ENCODE data around the gene SART3.

SART3 gene

GRCh38 chr12:108510836-108511235 lies 50.1 kb downstream of the SART3 start:
- TF ChIP-seq, protein P1, sequence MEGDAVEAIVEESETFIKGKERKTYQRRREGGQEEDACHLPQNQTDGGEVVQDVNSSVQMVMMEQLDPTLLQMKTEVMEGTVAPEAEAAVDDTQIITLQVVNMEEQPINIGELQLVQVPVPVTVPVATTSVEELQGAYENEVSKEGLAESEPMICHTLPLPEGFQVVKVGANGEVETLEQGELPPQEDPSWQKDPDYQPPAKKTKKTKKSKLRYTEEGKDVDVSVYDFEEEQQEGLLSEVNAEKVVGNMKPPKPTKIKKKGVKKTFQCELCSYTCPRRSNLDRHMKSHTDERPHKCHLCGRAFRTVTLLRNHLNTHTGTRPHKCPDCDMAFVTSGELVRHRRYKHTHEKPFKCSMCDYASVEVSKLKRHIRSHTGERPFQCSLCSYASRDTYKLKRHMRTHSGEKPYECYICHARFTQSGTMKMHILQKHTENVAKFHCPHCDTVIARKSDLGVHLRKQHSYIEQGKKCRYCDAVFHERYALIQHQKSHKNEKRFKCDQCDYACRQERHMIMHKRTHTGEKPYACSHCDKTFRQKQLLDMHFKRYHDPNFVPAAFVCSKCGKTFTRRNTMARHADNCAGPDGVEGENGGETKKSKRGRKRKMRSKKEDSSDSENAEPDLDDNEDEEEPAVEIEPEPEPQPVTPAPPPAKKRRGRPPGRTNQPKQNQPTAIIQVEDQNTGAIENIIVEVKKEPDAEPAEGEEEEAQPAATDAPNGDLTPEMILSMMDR (IDR thresholded peaks at IDR 0.05) = no peak

DNA sequence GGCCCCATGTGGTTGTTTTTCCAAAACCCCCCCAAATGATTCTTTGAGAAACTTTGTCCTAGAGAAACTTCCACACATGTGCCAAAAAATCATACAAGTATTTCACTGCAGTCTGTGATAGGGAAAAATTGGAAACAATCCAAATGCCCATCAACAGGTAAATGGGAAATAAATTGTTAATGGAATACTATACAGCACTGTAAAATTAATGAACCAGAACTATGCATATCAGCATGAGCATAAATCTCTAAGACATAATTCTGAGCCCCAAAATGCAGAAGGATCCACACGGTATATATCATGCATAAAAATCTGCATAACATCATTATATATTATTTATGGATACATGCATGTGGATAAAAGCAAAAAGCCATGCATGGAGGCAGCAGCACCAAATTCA lies 51.2 kb downstream of the SART3 start:
- TF ChIP-seq, protein P1 (IDR thresholded peaks at IDR 0.05) = no peak

GRCh38 chr12:108507971-108508642 lies 52.9 kb downstream of the SART3 start:
- TF ChIP-seq, protein P1 (IDR thresholded peaks at IDR 0.05) = no peak

DNA sequence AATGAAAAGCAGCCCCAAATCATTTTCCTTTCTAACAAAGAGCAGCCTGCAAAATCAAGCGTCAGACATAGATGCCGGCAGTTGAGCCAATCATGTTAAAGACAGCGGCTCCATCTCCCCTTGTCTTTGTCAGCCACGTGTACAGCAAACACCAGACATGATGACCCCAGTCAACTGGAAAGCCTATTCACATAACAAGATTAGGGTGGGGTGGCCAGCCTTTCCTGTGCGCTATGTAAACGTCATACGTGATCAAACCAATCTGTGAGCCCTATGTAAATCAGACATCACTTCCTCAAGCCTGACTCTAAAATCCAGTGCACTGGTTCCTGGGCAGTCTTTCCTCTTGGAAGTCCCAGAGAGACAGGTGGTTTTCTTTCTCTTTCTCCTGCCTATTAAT lies 55.8 kb downstream of the SART3 start:
- TF ChIP-seq, protein P1 (IDR thresholded peaks at IDR 0.05) = no peak

GRCh38 chr12:108502922-108503321 lies 58.1 kb downstream of the SART3 start:
- TF ChIP-seq, protein P1 (IDR thresholded peaks at IDR 0.05) = no peak

GRCh38 chr12:108498136-108498535 lies 62.8 kb downstream of the SART3 start:
- TF ChIP-seq, protein P1 (IDR thresholded peaks at IDR 0.05) = no peak

GRCh38 chr12:108495823-108496579 lies 65.0 kb downstream of the SART3 start:
- TF ChIP-seq, protein P1 (IDR thresholded peaks at IDR 0.05) = no peak

Measured in LNCAP (cell line).